ENCODE data around the gene PHF13. TPM values are rescaled to one million over a fixed set of nuclear protein-coding genes. Genes with fewer than 3 reads are reported as not detected.
A peak's percentile ranks its signal among the peaks of the same experiment; 100 is the strongest.

The PHF13 gene
- total RNA-seq, 1 experiment from 2014 or later = 55.8 TPM

DNA sequence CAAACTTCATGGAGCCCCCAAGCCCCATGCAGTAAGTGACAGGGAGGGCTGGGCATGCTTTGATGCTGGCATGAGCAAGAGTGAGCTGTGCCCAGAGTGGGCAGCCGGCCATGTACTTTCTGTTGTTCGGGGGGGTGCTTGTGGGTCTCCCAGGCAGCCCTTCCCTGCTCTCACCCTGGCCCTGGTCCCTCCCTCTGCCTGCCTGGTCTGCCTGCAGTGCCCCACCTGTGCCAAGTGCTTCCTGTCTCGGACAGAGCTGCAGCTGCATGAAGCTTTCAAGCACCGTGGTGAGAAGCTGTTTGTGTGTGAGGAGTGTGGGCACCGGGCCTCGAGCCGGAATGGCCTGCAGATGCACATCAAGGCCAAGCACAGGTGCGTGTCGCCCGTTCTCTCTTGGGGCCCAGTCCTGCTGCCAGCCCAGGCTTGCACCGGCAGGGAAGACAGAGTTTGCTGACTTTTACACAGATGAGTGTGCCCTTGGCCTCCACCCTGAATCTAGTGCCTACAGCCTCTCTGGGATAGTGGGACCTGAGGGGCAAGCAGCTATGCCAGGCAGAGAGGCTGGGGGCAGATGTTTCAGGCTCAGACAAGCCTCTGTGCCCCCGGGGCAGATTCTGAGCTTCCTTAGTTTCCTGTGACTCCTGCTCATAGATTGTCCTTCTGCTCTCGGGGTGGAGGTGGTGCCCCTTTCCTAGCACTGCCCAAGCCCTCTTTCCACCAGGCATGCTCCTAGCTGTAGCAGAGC is 26.1 kb upstream of the PHF13 start:
- H3K4me1 ChIP-seq (ENCODE audit: insufficient read depth, low read length) = no peaks in the 10 kb centered on the region
- H4K20me1 ChIP-seq (ENCODE audit: control insufficient read depth, insufficient read depth, insufficient read length) = no peaks in the 10 kb centered on the region
- no peaks in the 10 kb centered on the region for H3K23me2 ChIP-seq (ENCODE audit: insufficient read length, low read depth, low read length, poor library complexity, severe bottlenecking)
- no peaks in the 10 kb centered on the region for H3K79me2 ChIP-seq (ENCODE audit: insufficient read depth, low read length)
- no peak overlapping the region for H2AK5ac ChIP-seq (ENCODE audit: insufficient read length, low read length)
- Mint-ChIP-seq H3K27me3 (ENCODE audit: low read depth) (no peaks in the 10 kb centered on the region), H3K36me3 (ENCODE audit: insufficient read depth in 1 of 3, low read depth in 3 of 3) (peaks cover 9 to 37% (median 30%) of the 10 kb centered on the region in 3 experiments; a peak in 6 of 7 replicates), H3K9me3 (no peaks in the 10 kb centered on the region), H3K4me3 (no peak overlapping the region; a peak in 1 of 5 replicates), H3K4me1 (peaks cover 0 to 3% of the 10 kb centered on the region in 2 experiments; a peak in 1 of 4 replicates), H3K27ac (peak overlapping the region in 2 of 3 experiments; percentile 77 to 92; a peak in 2 of 7 replicates)
- H3K27me3 ChIP-seq (ENCODE audit: insufficient read depth, low read length) = no peaks in the 10 kb centered on the region
- H2BK20ac ChIP-seq (ENCODE audit: low read depth, low read length, poor library complexity, severe bottlenecking) = no peak overlapping the region
- H2BK12ac ChIP-seq (ENCODE audit: insufficient read length, low read depth, low read length) = no peak overlapping the region
- H4K5ac ChIP-seq (ENCODE audit: insufficient read length, low read depth, low read length) = no peak overlapping the region
- TF ChIP-seq, protein P1, sequence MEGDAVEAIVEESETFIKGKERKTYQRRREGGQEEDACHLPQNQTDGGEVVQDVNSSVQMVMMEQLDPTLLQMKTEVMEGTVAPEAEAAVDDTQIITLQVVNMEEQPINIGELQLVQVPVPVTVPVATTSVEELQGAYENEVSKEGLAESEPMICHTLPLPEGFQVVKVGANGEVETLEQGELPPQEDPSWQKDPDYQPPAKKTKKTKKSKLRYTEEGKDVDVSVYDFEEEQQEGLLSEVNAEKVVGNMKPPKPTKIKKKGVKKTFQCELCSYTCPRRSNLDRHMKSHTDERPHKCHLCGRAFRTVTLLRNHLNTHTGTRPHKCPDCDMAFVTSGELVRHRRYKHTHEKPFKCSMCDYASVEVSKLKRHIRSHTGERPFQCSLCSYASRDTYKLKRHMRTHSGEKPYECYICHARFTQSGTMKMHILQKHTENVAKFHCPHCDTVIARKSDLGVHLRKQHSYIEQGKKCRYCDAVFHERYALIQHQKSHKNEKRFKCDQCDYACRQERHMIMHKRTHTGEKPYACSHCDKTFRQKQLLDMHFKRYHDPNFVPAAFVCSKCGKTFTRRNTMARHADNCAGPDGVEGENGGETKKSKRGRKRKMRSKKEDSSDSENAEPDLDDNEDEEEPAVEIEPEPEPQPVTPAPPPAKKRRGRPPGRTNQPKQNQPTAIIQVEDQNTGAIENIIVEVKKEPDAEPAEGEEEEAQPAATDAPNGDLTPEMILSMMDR (conservative IDR thresholded peaks at IDR 0.05) = no peak
- no peak overlapping the region for H4K8ac ChIP-seq (replicated peaks; ENCODE audit: insufficient read length, low read depth, low read length)
- H3K79me1 ChIP-seq (ENCODE audit: insufficient read depth, low read depth, low read length, poor library complexity, severe bottlenecking) = no peaks in the 10 kb centered on the region
- H2BK15ac ChIP-seq (ENCODE audit: low read depth, low read length) = no peak overlapping the region
- H4K91ac ChIP-seq (ENCODE audit: insufficient read length, low read depth, low read length) = no peak overlapping the region
- no peak overlapping the region; the same call in 1 of the 2 replicates for H3K14ac ChIP-seq (ENCODE audit: insufficient read depth, low read length)
- no peak overlapping the region for H2AFZ ChIP-seq (ENCODE audit: low read length)
- no peak overlapping the region for H3K27ac ChIP-seq (ENCODE audit: insufficient read length, low read depth, low read length)
- no peak overlapping the region for H3K56ac ChIP-seq (ENCODE audit: insufficient read length, low read depth, low read length)
- no peaks in the 10 kb centered on the region for H3K9me3 ChIP-seq (ENCODE audit: control insufficient read depth, low read depth, low read length)
- no CpG with 5 or more reads among the region's 13 CpGs for WGBS (ENCODE audit: extremely low coverage, insufficient read length, low lambda C conversion rate)
- no peak overlapping the region for H3K23ac ChIP-seq (ENCODE audit: insufficient read length, low read depth, low read length)
- no peak overlapping the region for H3K4ac ChIP-seq (ENCODE audit: low read depth, low read length)
- no peak overlapping the region for H3K4me2 ChIP-seq (ENCODE audit: insufficient read depth, insufficient read length, low read length)
- no peak overlapping the region for H3K9ac ChIP-seq (ENCODE audit: extremely low read depth, insufficient read length, low read length)
- no peak overlapping the region for H3K18ac ChIP-seq (ENCODE audit: insufficient read length, low read depth, low read length)
- H3T11ph ChIP-seq (ENCODE audit: low read length) = no peak overlapping the region
- DNase-seq = no peak
- no peak overlapping the region for H2BK5ac ChIP-seq (ENCODE audit: insufficient read length, low read length)
- no peak overlapping the region for H2BK120ac ChIP-seq (ENCODE audit: low read depth, low read length, poor library complexity, severe bottlenecking)
